Fibroblast of skin of scalp (primary cell): ENCODE data around the gene DCAF8.

Experiments
- DNase-seq: peaks from one replicate; pipeline ENCODE4 v3.0.0-alpha.2; 2013

The DCAF8 gene

GRCh38 chr1:160225345-160225744 is 37.0 kb downstream of the DCAF8 start:
- no peak for DNase-seq

GRCh38 chr1:160224606-160225005 is 37.7 kb downstream of the DCAF8 start:
- DNase-seq, result no peak

- DNase-seq, result peak; percentile 70
Observed at GRCh38 chr1:160222546-160222945, 39.8 kb downstream of the DCAF8 start.

GRCh38 chr1:160221089-160221488 is 41.3 kb downstream of the DCAF8 start:
- DNase-seq, result no peak

GRCh38 chr1:160220301-160220700 is 42.0 kb downstream of the DCAF8 start:
- no peak for DNase-seq

- peak; percentile 77 for DNase-seq
Observed at GRCh38 chr1:160219062-160219929, 43.1 kb downstream of the DCAF8 start.

- no peak for DNase-seq
Observed at GRCh38 chr1:160217481-160218051, 44.8 kb downstream of the DCAF8 start.

GRCh38 chr1:160216301-160216700 is 46.0 kb downstream of the DCAF8 start:
- DNase-seq, result no peak

- no peak for DNase-seq
Observed at GRCh38 chr1:160214481-160215140, 47.7 kb downstream of the DCAF8 start.

GRCh38 chr1:160211046-160211790 is 51.1 kb downstream of the DCAF8 start:
- no peak for DNase-seq

GRCh38 chr1:160210561-160210960 is 51.8 kb downstream of the DCAF8 start:
- no peak for DNase-seq

- no peak for DNase-seq
Observed at GRCh38 chr1:160209321-160210046, 52.9 kb downstream of the DCAF8 start.

GRCh38 chr1:160208557-160209320 is 53.6 kb downstream of the DCAF8 start:
- DNase-seq, result no peak

- no peak for DNase-seq
Observed at GRCh38 chr1:160207771-160208556, 54.4 kb downstream of the DCAF8 start.

- DNase-seq, result no peak
Observed at GRCh38 chr1:160207118-160207650, 55.2 kb downstream of the DCAF8 start.

GRCh38 chr1:160206421-160207117 is 55.8 kb downstream of the DCAF8 start:
- peak; percentile 94 for DNase-seq

- DNase-seq, result peak; percentile 73
Observed at GRCh38 chr1:160206036-160206389, 56.3 kb downstream of the DCAF8 start.

GRCh38 chr1:160205242-160206035 is 56.9 kb downstream of the DCAF8 start, which contains the start of gene PEA15:
Gene PEA15 (plus strand): TSS chr1:160205384. CDS start chr1:160211545, 6,161 bp downstream.
- peak; percentile 83 for DNase-seq
